GM12878 (cell line): ENCODE results near the gene SNTA1. TPM values are rescaled to one million over a fixed set of nuclear protein-coding genes. Genes with fewer than 3 reads are reported as not detected.

Experiments used
- ATAC-seq: fragments of 200-7000 bp; cut with Tn5 transposase; 3 replicates; pipeline ENCODE4 v1.9.1; 2020; ENCODE audit warnings: mild to moderate bottlenecking, moderate library complexity
- BruUV-seq: library from RNA; stranded (reverse); fragments of 400-500 nt; replicated peaks from 2 replicates; lab custom pipeline; 2021; lab: Mats Ljungman, UMichigan
- CTCF ChIA-PET: fragments of 300-600 bp; sonication (Branson Sonifier 250); formaldehyde crosslinking; extraction: SDS; loops from one replicate; lab custom pipeline; 2021; ENCODE audit warnings: inconsistent platforms; lab: Yijun Ruan, JAX
- POLR2A ChIA-PET: fragments of 350-600 bp; formaldehyde crosslinking; extraction: SDS; loops from one replicate; lab custom pipeline; 2021; ENCODE audit warnings: inconsistent platforms; lab: Charles Lee
- RAD21 ChIA-PET: fragments of 300-600 bp; sonication (Branson Sonifier 250); formaldehyde crosslinking; loops from one replicate; lab custom pipeline; 2023; ENCODE audit warnings: antibody characterized with exemption; ENCODE audit not compliant: unreplicated experiment; lab: Charles Lee
- SMC1A ChIA-PET: fragments of 300-600 bp; sonication (Branson Sonifier 250); formaldehyde crosslinking; loops from one replicate; lab custom pipeline; 2023; ENCODE audit not compliant: unreplicated experiment, uncharacterized antibody; lab: Charles Lee
- DNase-seq: peaks from one replicate; pipeline ENCODE4 v3.0.0-alpha.2; 2011; ENCODE audit warnings: low read depth, low spot score
- FAIRE-seq: peaks from 3 replicates; lab custom pipeline; 2011; peaks lifted over from hg19 to GRCh38; lab: Jason Lieb, UNC
- H2AFZ ChIP-seq: 2 replicates; pipeline ENCODE4 v1.6.0; 2011; ENCODE audit warnings: low read depth, low read length, control low read depth; ENCODE audit not compliant: control insufficient read depth
- H3K27ac ChIP-seq: 2 replicates; pipeline ENCODE4 v1.5.1; 2011; ENCODE audit warnings: control low read depth; ENCODE audit not compliant: control insufficient read depth, insufficient read depth
- H3K27me3 ChIP-seq, 2 experiments: replicated peaks in 1 of 2; 2 replicates each; pipeline versions ENCODE4 v1.6.0 to v1.6.1; 2011; ENCODE audit warnings: low read length in 1 of 2; ENCODE audit not compliant: control insufficient read depth in 2 of 2, insufficient read depth in 2 of 2
- H3K36me3 ChIP-seq, 2 experiments: 2 replicates each; pipeline ENCODE4 v1.5.1; 2011; ENCODE audit warnings: low read length in 1 of 2; ENCODE audit not compliant: control insufficient read depth in 2 of 2, insufficient read depth in 2 of 2
- H3K4me1 ChIP-seq: 2 replicates; pipeline ENCODE4 v1.6.1; 2011; ENCODE audit warnings: mild to moderate bottlenecking, low read length, moderate library complexity, mixed read lengths; ENCODE audit not compliant: control insufficient read depth, insufficient read depth
- H3K4me2 ChIP-seq: 2 replicates; pipeline ENCODE4 v1.6.0; 2011; ENCODE audit warnings: control low read depth; ENCODE audit not compliant: control insufficient read depth, insufficient read depth
- H3K4me3 ChIP-seq: fragments of 200-600 bp; sonication (generic); 2 replicates; pipeline ENCODE4 v1.5.1; 2016
- H3K79me2 ChIP-seq: 2 replicates; pipeline ENCODE4 v1.6.0; 2011; ENCODE audit warnings: low read length; ENCODE audit not compliant: control insufficient read depth, insufficient read depth
- H3K9ac ChIP-seq: 2 replicates; pipeline ENCODE4 v1.8.0; 2011; ENCODE audit warnings: low read length, control low read depth, mixed read lengths; ENCODE audit not compliant: control insufficient read depth, insufficient read depth
- H3K9me3 ChIP-seq: replicated peaks from 3 replicates; pipeline ENCODE4 v1.5.1; 2011; ENCODE audit warnings: mild to moderate bottlenecking, low read length; ENCODE audit not compliant: control insufficient read depth, insufficient read depth
- H4K20me1 ChIP-seq: 2 replicates; pipeline ENCODE4 v1.6.0; 2011; ENCODE audit not compliant: control insufficient read depth, insufficient read depth
- BRCA1 ChIP-seq: IDR thresholded peaks from 2 replicates; pipeline ENCODE4 v1.6.1; 2011; ENCODE audit warnings: low read depth, low read length, improper control_type of control experiment
- CBFB ChIP-seq: IDR thresholded peaks from 2 replicates; pipeline ENCODE4 v1.6.1; 2016; ENCODE audit warnings: antibody characterized with exemption, low read depth
- EED ChIP-seq: sonication (generic); IDR thresholded peaks from 2 replicates; pipeline ENCODE4 v1.6.1; 2016; ENCODE audit warnings: antibody characterized with exemption, low read depth
- EP300 ChIP-seq, 2 experiments: fragments of 150-350 bp in 1 of 2; IDR thresholded peaks; 2 replicates each; pipeline ENCODE4 v1.6.1; 2011 to 2012; ENCODE audit warnings: low read depth in 2 of 2, low read length in 2 of 2, borderline replicate concordance in 1 of 2, improper control_type of control experiment in 1 of 2, inconsistent platforms in 1 of 2; ENCODE audit not compliant: control insufficient read depth in 1 of 2
- EZH2 ChIP-seq: IDR thresholded peaks from 2 replicates; pipeline ENCODE4 v1.6.1; 2012; ENCODE audit warnings: low read depth, mild to moderate bottlenecking, control low read depth, inconsistent platforms, low read length, borderline replicate concordance; ENCODE audit not compliant: control insufficient read depth
- IKZF2 ChIP-seq, 2 experiments: fragments of 450-650 bp; IDR thresholded peaks; 2 replicates each; pipeline ENCODE4 v1.6.1; 2017; ENCODE audit warnings: mild to moderate bottlenecking in 2 of 2, moderate library complexity in 2 of 2
- MTA3 ChIP-seq: IDR thresholded peaks from 2 replicates; pipeline ENCODE4 v1.6.1; 2012; ENCODE audit warnings: low read length, inconsistent platforms, borderline replicate concordance
- NFYB ChIP-seq: IDR thresholded peaks from 2 replicates; pipeline ENCODE4 v1.6.1; 2011; ENCODE audit warnings: low read depth, mild to moderate bottlenecking, low read length, improper control_type of control experiment, moderate library complexity; ENCODE audit not compliant: insufficient read depth
- NR2F1 ChIP-seq: fragments of 450-650 bp; conservative IDR thresholded peaks from 2 replicates; pipeline ENCODE4 v1.6.1; 2017; ENCODE audit warnings: mild to moderate bottlenecking
- NRF1 ChIP-seq: conservative IDR thresholded peaks from 2 replicates; pipeline ENCODE4 v1.6.1; 2011; ENCODE audit warnings: mild to moderate bottlenecking, low read depth, low read length, improper control_type of control experiment
- POLR2AphosphoS2 ChIP-seq: IDR thresholded peaks from 2 replicates; pipeline ENCODE4 v1.6.1; 2011; ENCODE audit warnings: low read depth, mild to moderate bottlenecking, low read length, improper control_type of control experiment, moderate library complexity
- TCF12 ChIP-seq: IDR thresholded peaks from 2 replicates; pipeline ENCODE4 v1.6.1; 2011; ENCODE audit warnings: low read depth, mild to moderate bottlenecking, low read length
- TCF3 ChIP-seq: IDR thresholded peaks from 2 replicates; pipeline ENCODE4 v1.6.1; 2012; ENCODE audit warnings: low read depth, mild to moderate bottlenecking, low read length, borderline replicate concordance; ENCODE audit not compliant: insufficient read depth
- ZBED1 ChIP-seq: IDR thresholded peaks from 2 replicates; pipeline ENCODE4 v1.6.1; 2016; ENCODE audit warnings: borderline replicate concordance
- ZNF217 ChIP-seq: fragments of 450-650 bp; IDR thresholded peaks from 2 replicates; pipeline ENCODE4 v1.6.1; 2017; ENCODE audit warnings: antibody characterized with exemption, mild to moderate bottlenecking
- ZNF274 ChIP-seq: IDR thresholded peaks from one replicate; pipeline ENCODE4 v1.8.0; 2011; ENCODE audit not compliant: insufficient read length, insufficient read depth
- WGBS: methylation state at CpG from one replicate; pipeline ENCODE4 v1.1.6; 2016; ENCODE audit warnings: low lambda C conversion rate; ENCODE audit not compliant: insufficient replicate concordance, insufficient coverage; ENCODE audit errors: missing lambda C conversion rate; 5-methylcytosine and 5-hydroxymethylcytosine counted together
- in situ Hi-C: fragments of 300-500 bp; cut with MboI; formaldehyde crosslinking; loops from 9 replicates; pipeline ENCODE4 v1.14.3; 2018; ENCODE audit warnings: mixed read lengths
- intact Hi-C: fragments of 100-400 bp; cut with micrococcal nuclease; formaldehyde crosslinking; loops from one replicate; pipeline ENCODE4 v1.14.2; 2022; ENCODE audit not compliant: unreplicated experiment
- polyA plus RNA-seq, 11 experiments: library from polyadenylated mRNA; depleted of rRNA in 4 of 11; unstranded in 6 of 11; stranded (reverse) in 5 of 11; fragments of >200 nt; fragmentation: Nextera tagmentation in 4 of 11; fragmentation: Illumina TruSeq in 1 of 11; extraction: Ambion mirVana in 4 of 11; extraction: Trizol in 1 of 11; gene quantifications; 1 replicate in 1 of 11; 2 replicates in 10 of 11; pipeline versions ENCODE4 v1.2.1 to v1.2.3, GENCODE V29; 2011 to 2016; ENCODE audit warnings: inconsistent platforms in 2 of 11, missing spikeins in 2 of 11, low read depth in 1 of 11
- total RNA-seq, 4 experiments: library from RNA; depleted of rRNA in 3 of 4; stranded (reverse); fragments of >200 nt in 3 of 4; fragmentation: Illumina TruSeq in 1 of 4; extraction: Trizol in 1 of 4; gene quantifications; 2 replicates each; pipeline versions ENCODE4 v1.2.1 to v1.2.3, GENCODE V29; 2013 to 2021
- TF ChIP-seq, protein P1 (sequence below): IDR thresholded peaks from 2 replicates; pipeline ENCODE4 v1.6.1; 2011; ENCODE audit warnings: low read depth, low read length, improper control_type of control experiment, borderline replicate concordance

The SNTA1 gene
- total and polyA plus RNA-seq, 10 of the 15 experiments (the other 5 are each of a cell fraction or from before 2014, with no cell fraction given), result 0.26 to 5.1 (median 1.8) TPM

DNA sequence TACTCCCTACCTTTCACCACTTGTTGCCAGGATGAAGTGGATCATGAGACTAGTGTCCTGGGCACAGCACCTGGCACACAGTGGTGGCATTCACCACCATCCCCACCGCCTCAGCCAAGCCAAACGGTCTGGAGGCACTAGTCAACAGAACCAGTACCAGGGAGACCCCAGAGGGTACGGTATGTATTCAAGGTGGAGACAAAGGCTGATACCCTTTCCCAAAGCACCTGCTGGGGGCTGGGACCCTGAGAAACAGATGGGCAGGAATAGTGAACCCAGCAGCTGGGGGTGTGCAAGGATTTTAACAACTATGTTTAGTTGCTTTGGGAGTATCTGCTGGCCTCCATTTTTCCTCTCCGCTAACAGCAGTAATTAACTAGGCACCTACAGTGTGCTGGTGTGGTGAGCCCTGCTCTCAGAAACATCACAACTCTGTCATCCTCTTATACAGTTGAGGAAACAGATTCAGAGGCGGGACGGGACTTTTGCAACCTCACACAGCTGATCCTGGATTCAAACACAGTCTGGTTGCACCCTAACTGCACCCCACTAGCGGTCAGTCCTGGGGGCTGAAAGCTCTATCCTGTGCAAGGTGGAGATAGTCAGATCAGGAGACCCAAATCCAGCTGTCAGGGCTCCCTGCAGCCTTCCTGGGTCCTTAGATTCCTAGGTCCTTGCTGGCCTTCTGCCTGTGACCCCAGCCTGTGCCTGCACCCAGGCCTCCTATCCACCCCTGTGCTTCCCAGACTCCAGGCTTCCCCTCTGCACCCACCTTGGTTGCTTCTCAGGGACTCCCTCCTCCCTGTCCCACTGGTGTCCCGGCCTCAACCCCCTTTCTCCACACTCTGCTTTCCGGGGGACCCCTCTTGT is 1.2 kb downstream of the SNTA1 start (continued):
- TF ChIP-seq MTA3 (no peak), ZNF274 (no peak), CBFB (no peak), TCF3 (no peak), ZNF217 (no peak), NRF1 (no peak)
- TF ChIP-seq, protein P1, sequence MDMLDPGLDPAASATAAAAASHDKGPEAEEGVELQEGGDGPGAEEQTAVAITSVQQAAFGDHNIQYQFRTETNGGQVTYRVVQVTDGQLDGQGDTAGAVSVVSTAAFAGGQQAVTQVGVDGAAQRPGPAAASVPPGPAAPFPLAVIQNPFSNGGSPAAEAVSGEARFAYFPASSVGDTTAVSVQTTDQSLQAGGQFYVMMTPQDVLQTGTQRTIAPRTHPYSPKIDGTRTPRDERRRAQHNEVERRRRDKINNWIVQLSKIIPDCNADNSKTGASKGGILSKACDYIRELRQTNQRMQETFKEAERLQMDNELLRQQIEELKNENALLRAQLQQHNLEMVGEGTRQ, result no peak

GRCh38 chr20:33441142-33441955 is 2.2 kb downstream of the SNTA1 start:
- intact Hi-C loops, result no loop called here
- DNase-seq, result no peak
- WGBS, result 59% methylated on average over 7 of the region's 7 CpGs
- peaks cover 26% of the 10 kb centered on the region for H3K4me1 ChIP-seq
- POLR2A ChIA-PET, result interaction anchor here (0.5 to 0.7 kb wide), 2 partner anchors 12 to 15 kb away, joined by 3 to 8 read pairs; no protein-coding TSS in a partner anchor
- TF ChIP-seq EZH2 (no peak), IKZF2 (IDR thresholded peaks at IDR 0.05) (no peak), NR2F1 (no peak), EED (no peak), ZBED1 (no peak), POLR2AphosphoS2 (no peak), BRCA1 (no peak), TCF3 (no peak), TCF12 (no peak), NFYB (no peak), EP300 (IDR thresholded peaks at IDR 0.05; ENCODE audit: borderline replicate concordance in 1 of 2, control insufficient read depth in 1 of 2, low read depth in 2 of 2, low read length in 2 of 2) (no peak)
- TF ChIP-seq, all 136 proteins: peak for 0
- no peak overlapping the region for H2AFZ ChIP-seq
- FAIRE-seq, result no peak
- in situ Hi-C loops, result no loop called here
- H4K20me1 ChIP-seq, result no peaks in the 10 kb centered on the region
- ATAC-seq, result no peak
- H3K27me3 ChIP-seq, result no peaks in the 10 kb centered on the region; a peak in 1 of 4 replicates
- H3K9ac ChIP-seq, result no peak overlapping the region
- H3K27ac ChIP-seq, result no peak overlapping the region
- H3K9me3 ChIP-seq, result no peaks in the 10 kb centered on the region
- H3K36me3 ChIP-seq, result no peaks in the 10 kb centered on the region
- no peak overlapping the region for H3K4me2 ChIP-seq
- RAD21 ChIA-PET, result no interaction called here
- CTCF ChIA-PET, result interaction anchor here (0.6 to 0.7 kb wide), 2 partner anchors 27 to 40 kb away, joined by 3 read pairs; no protein-coding TSS in a partner anchor
- SMC1A ChIA-PET, result interaction anchor here (1.0 kb wide), 1 partner anchor 9 kb away, joined by 3 read pairs; no protein-coding TSS in a partner anchor
- H3K79me2 ChIP-seq, result no peaks in the 10 kb centered on the region
- no peak overlapping the region for H3K4me3 ChIP-seq
- BruUV-seq, result no TSS peak
